ENCODE data around the gene NBEA. TPM values are rescaled to one million over a fixed set of nuclear protein-coding genes. Genes with fewer than 3 reads are reported as not detected.

The NBEA gene
- total RNA-seq, 1 donor from 2014 or later, result 10.8 TPM

DNA sequence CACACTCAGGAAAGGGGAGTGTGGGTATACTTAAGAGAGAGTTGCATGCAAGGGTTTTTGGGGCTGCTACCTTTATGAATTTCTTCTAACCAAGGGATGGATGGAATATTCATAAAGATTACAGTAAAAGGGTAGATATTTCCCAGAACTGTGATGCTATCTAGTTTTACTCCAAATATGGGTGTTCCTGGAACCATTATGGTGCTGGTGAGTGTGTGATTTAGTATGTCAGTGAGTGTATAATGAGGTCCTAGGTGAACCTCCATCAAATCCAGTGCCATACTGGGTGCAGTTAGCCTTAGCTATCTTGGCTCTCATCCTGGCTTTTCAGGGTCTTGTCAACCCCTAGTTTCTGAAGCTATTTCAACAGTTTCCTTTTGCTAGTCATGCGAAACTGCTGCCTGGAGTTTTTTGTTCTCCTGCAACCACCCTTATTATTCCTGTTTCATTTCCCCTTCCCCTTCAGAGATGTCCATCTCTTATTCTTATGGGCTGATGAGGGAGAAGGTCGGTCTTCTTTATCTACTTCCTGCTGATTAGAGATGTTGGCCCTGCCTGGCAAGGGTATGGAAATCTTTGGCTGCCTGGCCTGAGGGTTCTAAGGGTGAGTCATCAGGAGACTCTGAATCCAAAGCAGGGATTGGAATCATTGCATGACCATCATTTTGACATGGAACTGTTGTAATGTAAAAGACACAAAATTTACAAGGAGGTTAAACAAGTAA, 202.3 kb downstream of the NBEA start:
- H3K27ac Mint-ChIP-seq (ENCODE audit: unreplicated experiment), result no peak overlapping the region
- DNase-seq (ENCODE audit: low read depth, low spot score), result no peak
- TF ChIP-seq, protein P1, sequence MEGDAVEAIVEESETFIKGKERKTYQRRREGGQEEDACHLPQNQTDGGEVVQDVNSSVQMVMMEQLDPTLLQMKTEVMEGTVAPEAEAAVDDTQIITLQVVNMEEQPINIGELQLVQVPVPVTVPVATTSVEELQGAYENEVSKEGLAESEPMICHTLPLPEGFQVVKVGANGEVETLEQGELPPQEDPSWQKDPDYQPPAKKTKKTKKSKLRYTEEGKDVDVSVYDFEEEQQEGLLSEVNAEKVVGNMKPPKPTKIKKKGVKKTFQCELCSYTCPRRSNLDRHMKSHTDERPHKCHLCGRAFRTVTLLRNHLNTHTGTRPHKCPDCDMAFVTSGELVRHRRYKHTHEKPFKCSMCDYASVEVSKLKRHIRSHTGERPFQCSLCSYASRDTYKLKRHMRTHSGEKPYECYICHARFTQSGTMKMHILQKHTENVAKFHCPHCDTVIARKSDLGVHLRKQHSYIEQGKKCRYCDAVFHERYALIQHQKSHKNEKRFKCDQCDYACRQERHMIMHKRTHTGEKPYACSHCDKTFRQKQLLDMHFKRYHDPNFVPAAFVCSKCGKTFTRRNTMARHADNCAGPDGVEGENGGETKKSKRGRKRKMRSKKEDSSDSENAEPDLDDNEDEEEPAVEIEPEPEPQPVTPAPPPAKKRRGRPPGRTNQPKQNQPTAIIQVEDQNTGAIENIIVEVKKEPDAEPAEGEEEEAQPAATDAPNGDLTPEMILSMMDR (conservative IDR thresholded peaks at IDR 0.05), result no peak
- no peak overlapping the region for H3K4me3 Mint-ChIP-seq
- H3K36me3 Mint-ChIP-seq (ENCODE audit: low read depth), result no peaks in the 10 kb centered on the region
- H3K27me3 Mint-ChIP-seq (ENCODE audit: low read depth), result no peaks in the 10 kb centered on the region
- H3K4me1 Mint-ChIP-seq, result no peaks in the 10 kb centered on the region
- no peaks in the 10 kb centered on the region for H3K9me3 Mint-ChIP-seq

DNA sequence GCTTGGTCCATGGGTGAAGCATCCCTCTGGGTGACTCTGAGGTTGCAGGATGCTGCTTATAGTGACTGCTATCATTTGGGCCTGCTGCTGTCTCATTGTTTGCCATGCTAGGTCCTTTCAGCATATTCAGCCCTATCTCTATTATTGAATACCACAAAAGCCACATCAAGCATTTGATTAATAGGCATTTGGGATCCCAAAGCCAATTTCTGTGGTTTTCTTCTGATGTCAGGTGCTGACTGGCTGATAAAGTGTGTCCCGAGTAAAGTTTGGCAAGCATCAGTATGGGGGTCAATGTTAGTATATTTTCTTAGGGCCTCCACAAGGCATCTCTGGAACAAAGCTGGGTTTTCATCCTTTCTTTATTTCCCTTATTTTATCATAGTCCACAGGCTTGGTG, 204.6 kb downstream of the NBEA start:
- H3K4me1 Mint-ChIP-seq, result no peaks in the 10 kb centered on the region
- DNase-seq (ENCODE audit: low read depth, low spot score), result no peak
- H3K27ac Mint-ChIP-seq (ENCODE audit: unreplicated experiment), result no peak overlapping the region
- H3K9me3 Mint-ChIP-seq, result no peaks in the 10 kb centered on the region
- TF ChIP-seq, protein P1 (conservative IDR thresholded peaks at IDR 0.05), result no peak
- H3K27me3 Mint-ChIP-seq (ENCODE audit: low read depth), result no peaks in the 10 kb centered on the region
- H3K36me3 Mint-ChIP-seq (ENCODE audit: low read depth), result no peaks in the 10 kb centered on the region
- no peak overlapping the region for H3K4me3 Mint-ChIP-seq

DNA sequence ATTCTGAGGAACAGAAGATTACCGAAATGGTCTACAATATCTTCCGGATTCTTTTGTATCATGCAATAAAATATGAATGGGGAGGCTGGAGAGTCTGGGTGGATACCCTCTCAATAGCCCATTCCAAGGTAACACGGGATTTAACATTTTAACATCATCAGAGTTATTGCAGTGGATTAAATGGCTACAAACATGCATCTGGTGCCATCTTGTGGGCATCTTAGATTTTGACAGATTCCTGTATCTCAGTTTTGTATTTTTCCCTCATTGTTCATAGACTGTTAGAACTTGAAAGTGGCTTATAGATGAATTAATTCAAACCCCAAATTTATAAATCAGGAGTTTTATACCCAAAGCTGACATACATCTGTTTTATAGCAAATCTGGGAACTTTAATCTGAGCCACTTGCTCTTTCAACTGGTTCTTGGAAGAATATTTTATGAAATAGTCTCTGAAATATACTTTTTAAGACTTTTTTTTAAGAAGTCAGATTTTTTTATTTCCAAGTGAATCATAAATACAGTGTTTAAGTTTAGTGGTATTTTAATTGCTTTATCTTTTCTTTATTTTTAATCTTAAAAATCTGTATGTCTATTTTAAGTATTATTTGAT, 215.2 kb downstream of the NBEA start:
- Mint-ChIP-seq H3K4me1 (no peaks in the 10 kb centered on the region), H3K27ac (ENCODE audit: unreplicated experiment) (no peak overlapping the region)
- TF ChIP-seq, protein P1 (conservative IDR thresholded peaks at IDR 0.05), result peak; percentile 86

DNA sequence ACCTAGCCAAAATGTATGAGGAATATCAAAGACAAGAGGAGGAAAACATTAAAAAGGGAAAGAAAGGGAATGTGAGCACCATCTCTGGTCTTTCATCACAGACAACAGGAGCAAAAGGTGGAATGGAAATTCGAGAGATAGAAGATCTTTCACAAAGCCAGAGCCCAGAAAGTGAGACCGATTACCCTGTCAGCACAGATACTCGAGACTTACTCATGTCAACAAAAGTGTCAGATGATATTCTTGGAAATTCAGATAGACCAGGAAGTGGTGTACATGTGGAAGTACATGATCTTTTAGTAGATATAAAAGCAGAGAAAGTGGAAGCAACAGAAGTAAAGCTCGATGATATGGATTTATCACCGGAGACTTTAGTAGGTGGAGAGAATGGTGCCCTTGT, 217.0 kb downstream of the NBEA start:
- Mint-ChIP-seq H3K27me3 (ENCODE audit: low read depth) (no peaks in the 10 kb centered on the region), H3K4me3 (no peak overlapping the region), H3K9me3 (no peaks in the 10 kb centered on the region), H3K27ac (ENCODE audit: unreplicated experiment) (no peak overlapping the region), H3K4me1 (no peaks in the 10 kb centered on the region), H3K36me3 (ENCODE audit: low read depth) (no peaks in the 10 kb centered on the region)
- TF ChIP-seq, protein P1 (conservative IDR thresholded peaks at IDR 0.05), result no peak
- no peak for DNase-seq (ENCODE audit: low read depth, low spot score)

More for the DNA sequence above, 215.2 kb downstream of the NBEA start:
- DNase-seq (ENCODE audit: low read depth, low spot score), result peak; percentile 39
- Mint-ChIP-seq H3K27me3 (ENCODE audit: low read depth) (no peaks in the 10 kb centered on the region), H3K9me3 (no peaks in the 10 kb centered on the region), H3K36me3 (ENCODE audit: low read depth) (no peaks in the 10 kb centered on the region), H3K4me3 (no peak overlapping the region)

DNA sequence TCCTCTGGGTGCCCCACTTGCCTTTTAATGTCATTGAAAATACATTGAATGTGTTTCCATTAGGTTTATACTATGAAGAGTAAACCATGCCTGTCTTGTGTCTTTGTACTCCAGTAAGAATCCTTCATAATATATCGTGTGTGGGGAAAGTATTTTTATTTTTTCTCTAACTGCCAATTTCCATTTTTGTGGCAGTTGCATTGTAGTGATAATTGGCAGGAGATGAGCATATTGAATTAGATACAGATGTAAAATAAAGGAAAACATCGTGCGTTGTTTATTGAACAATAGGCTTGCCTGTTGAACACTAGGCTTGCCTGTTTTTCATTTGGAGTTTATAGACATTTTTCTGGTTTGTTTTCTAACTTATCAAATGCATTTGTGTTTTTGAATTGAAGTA, 218.8 kb downstream of the NBEA start:
- Mint-ChIP-seq H3K27me3 (ENCODE audit: low read depth) (no peaks in the 10 kb centered on the region), H3K4me3 (no peak overlapping the region), H3K9me3 (no peaks in the 10 kb centered on the region), H3K36me3 (ENCODE audit: low read depth) (no peaks in the 10 kb centered on the region), H3K4me1 (peaks cover 6% of the 10 kb centered on the region), H3K27ac (ENCODE audit: unreplicated experiment) (no peak overlapping the region)
- no peak for DNase-seq (ENCODE audit: low read depth, low spot score)
- TF ChIP-seq, protein P1 (conservative IDR thresholded peaks at IDR 0.05), result no peak
